Muscle of leg (tissue), 11 donors: ENCODE results near the gene EFR3B. TPM values are rescaled to one million over a fixed set of nuclear protein-coding genes. Genes with fewer than 3 reads are reported as not detected.
A peak's percentile ranks its signal among the peaks of the same experiment; 100 is the strongest.

Experiments
- DNase-seq: peaks from one replicate; pipeline ENCODE4 v3.0.0; 2013
- H3K27ac ChIP-seq: one replicate; pipeline ENCODE4 v1.5.1; 2013; ENCODE audit warnings: mild to moderate bottlenecking, low read length, control low read depth
- H3K27me3 ChIP-seq: one replicate; pipeline ENCODE4 v1.6.1; 2013; ENCODE audit warnings: low read length; ENCODE audit not compliant: control insufficient read depth, insufficient read depth
- H3K36me3 ChIP-seq: one replicate; pipeline ENCODE4 v1.6.1; 2013; ENCODE audit warnings: low read length; ENCODE audit not compliant: control insufficient read depth, insufficient read depth
- H3K4me1 ChIP-seq: one replicate; pipeline ENCODE4 v1.6.1; 2013; ENCODE audit warnings: low read length; ENCODE audit not compliant: control insufficient read depth, insufficient read depth
- H3K4me3 ChIP-seq: one replicate; pipeline ENCODE4 v1.5.1; 2013; ENCODE audit warnings: low read length, control low read depth
- H3K9me3 ChIP-seq: replicated peaks from 2 replicates; pipeline ENCODE4 v1.6.1; 2013; ENCODE audit warnings: low read depth, low read length; ENCODE audit not compliant: control insufficient read depth
- WGBS: methylation state at CpG from one replicate; pipeline ENCODE4 v1.1.5; 2013; ENCODE audit warnings: missing lambda C conversion rate; ENCODE audit not compliant: insufficient coverage; 5-methylcytosine and 5-hydroxymethylcytosine counted together
- polyA plus RNA-seq, 8 donors: library from polyadenylated mRNA; unstranded; fragments of 120-200 nt; gene quantifications; one replicate each; pipeline versions ENCODE4 v1.2.1 to v1.2.3, GENCODE V29; 2013; ENCODE audit warnings: inconsistent platforms in 1 of 8, low replicate concordance in 1 of 8; ENCODE audit not compliant: insufficient read length in 8 of 8, insufficient read depth in 1 of 8
- total RNA-seq: library from RNA; stranded (reverse); fragments of 120-200 nt; gene quantifications from one replicate; pipeline ENCODE4 v1.2.4, GENCODE V29; 2013

The EFR3B gene
- total and polyA plus RNA-seq, 9 donors, result 3.2 to 5.5 (median 4.8) TPM

DNA sequence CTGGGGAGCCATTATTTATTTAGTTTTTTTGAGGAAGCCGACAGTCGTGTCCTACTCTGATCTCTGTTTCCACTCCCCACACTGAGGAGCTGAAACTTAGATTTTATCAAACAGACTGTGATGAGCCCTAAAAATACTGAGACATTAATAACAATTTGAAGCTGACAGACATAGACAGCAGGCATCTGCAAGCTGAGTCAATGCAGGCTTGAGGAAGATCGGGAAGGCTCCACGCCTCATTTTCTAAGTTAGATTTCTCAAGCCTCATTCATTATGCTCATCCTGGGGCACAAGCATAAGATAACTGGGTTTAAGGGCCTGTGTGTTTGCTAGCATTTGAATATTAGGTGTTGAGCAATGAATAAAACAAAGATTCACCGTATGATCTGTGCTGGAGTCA lies 26.3 kb downstream of the EFR3B start:
- Histone ChIP-seq H3K36me3 (no peaks in the 10 kb centered on the region), H3K27me3 (no peaks in the 10 kb centered on the region), H3K9me3 (peaks cover 5% of the 10 kb centered on the region), H3K27ac (no peak overlapping the region), H3K4me3 (no peak overlapping the region), H3K4me1 (peaks cover 3% of the 10 kb centered on the region)
- no CpG with 5 or more reads among the region's 5 CpGs for WGBS
- no peak for DNase-seq

DNA sequence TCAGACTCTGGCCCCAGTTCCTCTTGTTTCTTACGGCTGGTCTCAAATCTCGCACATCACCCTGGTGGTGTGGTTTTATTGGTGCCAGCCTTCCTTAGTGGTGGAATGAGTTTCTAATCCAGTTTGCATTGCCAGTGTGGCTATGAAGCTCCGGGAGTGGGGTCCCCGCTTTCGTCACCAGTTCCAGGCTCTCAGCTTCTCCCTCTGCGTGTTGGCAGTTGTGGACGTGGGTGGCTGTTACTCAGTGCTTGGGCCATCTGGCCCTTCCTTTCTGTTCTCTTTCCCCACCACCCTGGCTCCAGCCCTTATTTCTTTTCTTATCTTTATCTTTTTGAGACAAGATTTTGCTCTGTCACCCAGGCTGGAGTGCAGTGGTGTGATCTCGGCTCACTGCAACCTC lies 30.1 kb downstream of the EFR3B start:
- Histone ChIP-seq H3K4me3 (no peak overlapping the region), H3K27ac (no peak overlapping the region), H3K4me1 (no peaks in the 10 kb centered on the region), H3K9me3 (no peaks in the 10 kb centered on the region), H3K36me3 (no peaks in the 10 kb centered on the region), H3K27me3 (no peaks in the 10 kb centered on the region)
- 81% methylated on average over 2 of the region's 8 CpGs for WGBS
- no peak for DNase-seq

DNA sequence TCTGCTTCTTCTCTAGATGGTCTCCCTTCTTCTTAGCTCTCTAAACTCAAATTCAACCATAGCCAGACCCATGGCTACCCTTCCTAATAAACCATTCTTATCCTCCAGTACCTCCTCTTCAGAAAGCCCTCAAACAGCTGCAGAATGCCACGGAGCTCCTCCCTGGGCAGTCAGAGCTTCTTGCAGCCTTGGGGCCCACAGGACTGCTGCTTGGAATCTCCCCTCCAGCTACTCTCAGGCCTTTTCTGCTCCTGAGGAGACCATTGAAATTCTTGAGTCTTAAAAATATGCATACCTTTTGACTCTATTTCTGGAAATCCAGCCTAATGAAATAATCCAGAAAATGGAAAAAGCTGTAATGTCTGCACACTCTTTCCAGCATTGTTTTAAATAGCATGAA lies 30.7 kb downstream of the EFR3B start:
- H3K36me3 ChIP-seq, result no peaks in the 10 kb centered on the region
- no peaks in the 10 kb centered on the region for H3K4me1 ChIP-seq
- no peak for DNase-seq
- H3K9me3 ChIP-seq, result no peaks in the 10 kb centered on the region
- H3K27ac ChIP-seq, result no peak overlapping the region
- WGBS, result 22% methylated on average over 1 of the region's 1 CpG
- H3K4me3 ChIP-seq, result no peak overlapping the region
- H3K27me3 ChIP-seq, result no peaks in the 10 kb centered on the region

DNA sequence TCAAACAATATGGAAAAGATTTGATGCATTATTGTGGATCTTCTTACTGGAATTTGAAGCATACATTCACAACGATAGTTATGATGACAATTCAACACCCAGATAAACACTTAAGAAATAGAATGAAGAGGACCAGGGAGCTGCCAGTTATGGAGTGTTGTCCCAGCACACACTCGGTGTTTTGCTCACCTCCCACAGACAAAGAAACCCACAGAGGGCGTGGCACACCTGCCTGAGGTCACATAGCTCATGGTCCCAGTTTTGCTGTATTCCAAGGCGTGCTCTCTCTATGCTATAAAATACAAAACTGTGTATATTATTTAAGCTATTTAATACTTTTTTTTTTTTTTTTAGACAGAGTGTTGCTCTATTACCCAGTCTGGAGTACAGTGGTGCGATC lies 31.1 kb downstream of the EFR3B start:
- H3K36me3 ChIP-seq, result no peaks in the 10 kb centered on the region
- no peak overlapping the region for H3K27ac ChIP-seq
- WGBS, result no CpG with 5 or more reads among the region's 5 CpGs
- no peaks in the 10 kb centered on the region for H3K27me3 ChIP-seq
- no peaks in the 10 kb centered on the region for H3K9me3 ChIP-seq
- no peaks in the 10 kb centered on the region for H3K4me1 ChIP-seq
- no peak overlapping the region for H3K4me3 ChIP-seq
- no peak for DNase-seq

DNA sequence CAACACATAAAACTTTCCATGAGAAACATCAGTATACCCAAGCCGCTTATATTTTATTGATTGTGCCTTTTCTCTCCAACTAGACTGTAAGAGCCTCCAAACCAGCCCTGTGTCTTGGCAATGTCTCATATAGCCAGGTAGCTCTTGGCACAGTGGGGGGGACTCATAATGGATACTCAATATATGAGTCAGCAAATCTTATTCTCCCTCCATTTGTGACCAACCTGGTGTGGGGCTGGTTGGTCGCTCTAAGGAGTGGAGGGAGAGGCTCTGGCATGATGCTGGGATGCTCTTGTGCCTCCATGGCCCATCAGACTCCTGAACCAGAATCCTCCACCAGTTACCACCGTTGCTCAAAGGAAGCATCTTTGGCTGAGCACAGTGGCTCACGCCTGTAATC lies 32.0 kb downstream of the EFR3B start:
- H3K27ac ChIP-seq, result no peak overlapping the region
- no peak for DNase-seq
- H3K9me3 ChIP-seq, result no peaks in the 10 kb centered on the region
- WGBS, result no CpG with 5 or more reads among the region's 4 CpGs
- peaks cover 6% of the 10 kb centered on the region for H3K4me1 ChIP-seq
- H3K4me3 ChIP-seq, result no peak overlapping the region
- no peaks in the 10 kb centered on the region for H3K36me3 ChIP-seq
- no peaks in the 10 kb centered on the region for H3K27me3 ChIP-seq

DNA sequence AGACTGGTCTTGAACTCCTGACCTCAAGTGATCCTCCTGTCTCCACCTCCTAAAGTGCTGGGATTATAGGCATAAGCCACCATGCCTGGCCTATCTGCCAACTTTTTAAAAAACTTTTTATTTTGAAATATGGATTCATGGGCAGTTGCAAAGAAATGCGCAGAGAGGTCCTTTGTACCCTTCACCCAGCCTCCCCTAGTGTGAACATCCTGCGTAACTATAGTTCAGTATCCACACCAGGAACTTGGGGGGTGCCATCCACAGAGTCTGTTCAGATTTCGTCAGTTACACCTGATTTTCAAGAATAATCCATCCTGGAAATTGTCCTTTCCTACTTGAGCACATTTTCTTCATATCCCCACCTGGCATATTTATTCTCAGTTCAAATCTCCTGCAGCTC lies 33.0 kb downstream of the EFR3B start:
- Histone ChIP-seq H3K9me3 (no peaks in the 10 kb centered on the region), H3K4me1 (peaks cover 6% of the 10 kb centered on the region), H3K27me3 (no peaks in the 10 kb centered on the region), H3K36me3 (no peaks in the 10 kb centered on the region), H3K27ac (no peak overlapping the region), H3K4me3 (no peak overlapping the region)
- WGBS, result 100% methylated on average over 2 of the region's 3 CpGs
- no peak for DNase-seq

DNA sequence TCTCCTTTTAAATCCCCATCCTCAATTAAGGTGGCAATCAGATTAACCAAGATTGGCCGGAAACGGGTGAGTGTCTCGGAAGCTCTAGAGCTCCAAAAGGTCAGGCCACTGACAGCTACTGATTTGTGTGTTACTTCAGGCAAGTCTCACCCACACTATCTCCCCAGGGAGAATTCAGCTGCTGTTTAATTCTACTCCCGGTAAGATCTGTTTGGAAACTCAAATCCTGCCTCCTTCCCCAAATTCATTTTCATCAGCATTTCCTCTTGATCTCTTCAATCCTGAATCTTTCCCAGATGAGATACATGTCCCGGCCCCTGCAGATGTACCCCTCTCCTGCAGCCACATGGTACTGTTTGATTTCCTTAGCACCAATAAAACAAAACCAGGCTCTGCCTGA lies 34.9 kb downstream of the EFR3B start:
- no peak overlapping the region for H3K4me3 ChIP-seq
- no peak overlapping the region for H3K27ac ChIP-seq
- no peaks in the 10 kb centered on the region for H3K9me3 ChIP-seq
- no peaks in the 10 kb centered on the region for H3K27me3 ChIP-seq
- DNase-seq, result no peak
- no peaks in the 10 kb centered on the region for H3K36me3 ChIP-seq
- 16% methylated on average over 4 of the region's 5 CpGs for WGBS
- H3K4me1 ChIP-seq, result peaks cover 6% of the 10 kb centered on the region

DNA sequence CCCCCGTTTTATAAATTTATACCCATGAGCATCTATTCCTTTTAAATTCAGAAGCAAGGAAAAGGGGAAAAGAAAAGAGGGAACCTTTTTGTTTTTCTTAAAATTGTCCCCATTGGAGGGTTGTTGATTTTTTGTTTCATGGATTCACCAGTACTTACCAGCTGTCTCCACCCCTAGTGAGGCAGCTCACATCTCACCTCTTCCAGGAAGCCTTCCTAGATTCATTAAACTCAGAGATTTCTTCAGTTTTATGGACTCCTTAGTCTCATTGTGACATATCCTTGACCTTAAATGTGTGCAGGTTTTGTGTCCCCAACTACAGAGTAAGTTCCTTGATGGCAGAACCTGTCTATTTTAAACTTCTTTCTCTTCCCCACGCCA lies 35.9 kb downstream of the EFR3B start:
- H3K4me1 ChIP-seq, result peaks cover 6% of the 10 kb centered on the region
- no peak overlapping the region for H3K4me3 ChIP-seq
- H3K27me3 ChIP-seq, result no peaks in the 10 kb centered on the region
- H3K27ac ChIP-seq, result no peak overlapping the region
- WGBS, result 63% methylated on average over 1 of the region's 2 CpGs
- no peaks in the 10 kb centered on the region for H3K9me3 ChIP-seq
- DNase-seq, result no peak
- no peaks in the 10 kb centered on the region for H3K36me3 ChIP-seq

DNA sequence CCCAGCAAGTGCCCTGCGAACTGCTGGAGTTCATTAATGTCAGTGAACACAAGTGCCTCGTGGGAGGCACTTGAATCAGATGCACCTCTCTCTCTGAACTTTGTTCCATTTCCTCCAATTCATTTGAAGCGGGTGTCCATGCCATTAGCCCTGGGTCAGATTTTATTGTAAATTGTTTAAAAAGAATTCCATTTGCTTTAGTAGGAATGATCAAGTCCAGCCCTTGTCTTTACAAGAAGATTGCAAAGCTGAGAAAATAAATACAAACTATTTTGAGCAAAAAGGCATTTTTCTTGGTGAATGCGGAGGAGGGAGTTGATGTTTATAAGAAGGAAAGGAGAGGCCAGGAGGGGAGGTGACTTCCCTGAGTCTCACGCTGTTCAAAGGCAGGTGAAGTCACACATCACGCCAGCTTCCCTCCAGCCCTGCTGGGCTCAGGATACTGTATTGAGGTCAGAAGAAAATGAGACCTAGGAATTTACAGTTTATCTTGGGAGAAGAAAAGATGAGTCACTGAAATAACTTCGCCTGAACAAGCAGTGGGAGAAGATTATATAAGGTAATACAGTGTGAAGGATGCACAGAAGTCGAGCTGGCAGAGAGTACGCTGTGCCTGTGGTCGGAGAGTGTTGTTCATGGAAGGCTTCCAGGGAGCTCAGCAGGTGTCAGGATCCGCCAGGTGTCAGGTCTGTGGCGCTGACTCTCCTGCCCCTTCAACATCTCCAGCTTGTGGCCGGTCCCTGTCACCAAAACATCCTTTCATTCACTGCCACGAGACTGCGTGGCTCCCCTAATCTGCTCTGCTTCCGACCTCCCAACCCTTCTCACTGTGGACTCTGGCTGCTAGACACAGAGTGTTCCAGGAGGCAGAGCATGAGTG lies 36.5 kb downstream of the EFR3B start:
- WGBS, result 50% methylated on average over 9 of the region's 16 CpGs
- peak; percentile 18 for DNase-seq
- Histone ChIP-seq H3K27ac (peak overlapping the region; percentile 10), H3K4me3 (no peak overlapping the region), H3K36me3 (no peaks in the 10 kb centered on the region), H3K27me3 (no peaks in the 10 kb centered on the region), H3K4me1 (peaks cover 6% of the 10 kb centered on the region), H3K9me3 (no peaks in the 10 kb centered on the region)

DNA sequence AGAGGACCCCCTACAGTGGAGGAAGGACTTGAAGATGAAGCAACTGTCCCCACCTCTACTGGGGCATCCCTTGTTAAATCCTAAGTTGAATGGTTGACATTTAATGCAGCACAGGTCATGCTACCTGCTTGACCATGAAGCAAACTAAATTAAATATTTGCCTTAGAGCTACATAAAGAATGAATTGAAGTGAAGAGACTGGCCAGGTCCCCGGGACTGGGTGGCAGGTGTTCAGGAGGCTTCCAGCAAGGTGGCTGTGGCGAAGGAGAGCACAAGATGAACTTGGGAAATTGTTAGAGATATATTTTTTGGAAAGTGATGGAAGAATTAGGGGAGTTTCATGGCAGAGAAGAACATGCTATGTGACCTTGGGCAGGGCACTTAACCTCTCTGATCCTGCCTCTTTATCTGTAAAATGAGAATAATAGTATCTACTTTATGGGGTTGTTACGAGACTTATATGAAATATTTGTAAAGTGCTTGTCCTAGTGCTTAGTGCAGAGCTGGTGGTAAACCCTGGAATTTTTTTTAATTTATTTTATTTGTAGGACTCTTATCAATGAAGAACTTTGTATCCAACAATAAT lies 37.3 kb downstream of the EFR3B start:
- H3K4me1 ChIP-seq, result peaks cover 6% of the 10 kb centered on the region
- no peak overlapping the region for H3K4me3 ChIP-seq

More for the DNA sequence above, 37.3 kb downstream of the EFR3B start:
- DNase-seq, result no peak
- Histone ChIP-seq H3K27ac (no peak overlapping the region), H3K9me3 (no peaks in the 10 kb centered on the region), H3K27me3 (no peaks in the 10 kb centered on the region), H3K36me3 (no peaks in the 10 kb centered on the region)
- WGBS, result 81% methylated on average over 2 of the region's 3 CpGs
